GM19240 (cell line): Measurements from ENCODE around the gene NUMA1.

Experiments used
- DNase-seq: peaks from one replicate; pipeline ENCODE4 v3.0.0; 2011; ENCODE audit warnings: low spot score; ENCODE audit not compliant: insufficient read length

The NUMA1 gene

GRCh38 chr11:71971680-71972079 lies 108.7 kb downstream of the NUMA1 start:
- DNase-seq: no peak

DNA sequence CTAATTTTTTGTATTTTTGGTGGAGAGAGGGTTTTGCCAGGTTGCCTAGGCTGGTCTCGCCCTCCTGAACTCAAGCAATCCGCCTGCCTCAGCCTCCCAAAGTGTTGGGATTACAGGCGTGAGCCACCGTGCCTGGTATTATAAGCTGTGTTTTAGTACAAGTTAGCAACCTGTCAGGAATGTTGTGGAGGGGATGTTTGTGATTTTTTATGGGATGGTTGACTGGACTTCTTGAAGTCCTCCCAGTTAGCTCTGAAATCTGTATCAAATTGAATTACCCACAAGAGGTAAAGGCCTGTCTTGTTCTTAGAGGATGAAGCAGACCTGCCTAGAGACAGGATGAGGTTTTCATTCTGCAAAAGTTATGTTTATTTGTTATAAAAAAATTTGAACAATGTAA lies 115.7 kb downstream of the NUMA1 start:
- DNase-seq: no peak

DNA sequence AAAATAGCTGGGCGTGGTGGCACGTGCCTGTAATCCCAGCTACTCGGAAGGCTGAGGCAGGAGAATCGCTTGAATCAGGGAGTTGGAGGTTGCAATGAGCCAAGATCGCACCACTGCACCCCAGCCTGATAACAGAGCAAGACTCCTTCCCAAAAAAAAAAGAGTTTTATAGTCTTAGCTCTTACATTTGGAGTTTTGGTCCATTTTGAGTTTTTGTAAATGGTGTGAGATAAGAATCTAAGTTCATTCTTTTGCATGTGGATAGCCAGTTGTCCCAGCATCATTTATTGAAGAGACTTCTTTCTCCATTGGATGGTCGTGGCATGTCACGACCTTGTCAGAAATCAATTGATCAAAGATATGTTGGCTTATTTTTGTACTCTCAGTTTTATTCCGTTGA lies 116.9 kb downstream of the NUMA1 start:
- no peak for DNase-seq

DNA sequence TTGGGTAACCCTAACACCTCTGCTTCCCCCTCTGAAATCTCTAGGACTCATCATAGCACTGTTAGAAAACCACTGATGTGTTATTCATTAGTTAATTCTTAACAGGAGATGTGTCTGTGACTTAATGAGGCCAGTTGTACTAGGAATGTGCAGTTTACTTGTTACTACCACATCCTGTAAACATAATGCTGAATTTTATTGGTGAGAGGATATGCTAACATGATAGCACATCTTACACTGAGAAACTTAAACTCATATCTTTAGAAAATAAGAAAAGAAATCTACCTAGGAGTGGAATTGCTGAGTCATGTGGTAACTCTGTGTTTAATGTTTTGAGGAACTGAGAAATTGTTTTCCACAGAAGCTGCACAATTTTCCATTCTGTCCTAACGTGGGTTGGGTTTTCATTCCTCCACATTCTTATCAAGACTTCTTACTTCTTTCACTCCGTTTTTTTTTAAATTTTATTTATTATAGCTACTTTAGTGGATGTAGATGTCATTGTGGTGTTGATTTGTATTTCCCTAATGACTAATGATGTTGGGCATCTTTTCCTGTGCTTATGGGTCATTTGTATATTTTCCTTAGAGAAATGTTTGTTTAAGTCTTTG lies 117.8 kb downstream of the NUMA1 start:
- DNase-seq: no peak

DNA sequence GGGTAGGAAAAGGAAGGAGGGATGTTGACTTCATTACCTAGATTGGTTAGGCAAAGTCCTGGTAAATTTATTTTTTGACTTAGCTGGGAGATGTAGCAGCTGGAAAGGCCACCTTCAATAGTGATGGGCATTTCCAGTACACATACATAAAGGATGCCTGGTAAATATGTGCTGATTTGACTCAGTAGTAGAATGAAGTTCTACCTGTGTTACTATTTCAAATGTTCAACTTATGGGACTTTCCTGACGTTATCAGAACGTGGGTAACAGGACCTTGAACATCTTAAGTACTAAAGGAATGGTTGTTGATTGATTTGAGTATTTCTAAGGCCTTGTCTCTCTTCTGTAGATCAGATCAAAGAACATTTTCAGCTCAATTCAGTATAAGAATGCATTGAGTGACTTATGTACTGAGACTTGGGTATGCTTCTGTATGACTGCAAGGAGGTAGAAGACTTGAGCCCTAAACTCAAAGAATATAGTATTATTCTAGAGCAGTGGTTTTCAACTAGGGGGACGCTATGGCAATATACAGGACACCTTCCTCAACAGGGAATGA lies 124.4 kb downstream of the NUMA1 start:
- DNase-seq: no peak
